DOHH2 (cell line): Measurements from ENCODE around the gene VANGL2.

Experiments used
- CTCF ChIP-seq: fragments of 200-600 bp; sonication (generic); IDR thresholded peaks from one replicate; pipeline ENCODE4 v1.5.1; 2014; ENCODE audit warnings: antibody characterized with exemption, mild to moderate bottlenecking, low read depth, low read length; ENCODE audit not compliant: poor library complexity, severe bottlenecking
- EZH2phosphoT487 ChIP-seq: fragments of 200-600 bp; sonication (generic); IDR thresholded peaks from 2 replicates; pipeline ENCODE4 v1.6.1; 2017; ENCODE audit warnings: borderline replicate concordance, mild to moderate bottlenecking, antibody characterized with exemption, low read length, moderate library complexity, mixed read lengths

GRCh38 chr1:160459687-160460086 lies 59.3 kb downstream of the VANGL2 start:
- TF ChIP-seq CTCF (no peak), EZH2phosphoT487 (no peak)
